ENCODE results near the gene C1QTNF12. TPM values are rescaled to one million over a fixed set of nuclear protein-coding genes. Genes with fewer than 3 reads are reported as not detected.

The C1QTNF12 gene
- total RNA-seq, 1 experiment from 2014 or later = 4.4 TPM

DNA sequence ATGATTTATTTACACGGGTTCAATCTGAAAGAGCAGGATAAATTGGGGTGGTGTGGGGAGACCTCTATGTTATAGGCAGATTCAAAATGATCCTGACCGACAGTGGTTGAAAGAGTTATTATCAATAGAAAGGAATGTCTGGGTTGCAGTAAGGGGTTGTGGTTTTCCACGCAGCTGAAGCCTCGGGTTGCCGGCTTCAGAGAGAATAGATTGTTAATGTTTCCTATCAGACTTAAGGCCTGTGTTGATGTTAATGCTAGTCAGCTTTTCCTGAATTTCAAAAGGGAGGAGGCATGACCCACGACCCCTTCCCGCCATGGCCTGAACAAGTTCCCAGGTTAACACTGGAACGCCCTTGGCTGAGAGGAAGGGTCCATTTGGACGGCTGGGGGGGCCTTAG is 29.3 kb upstream of the C1QTNF12 start:
- Histone ChIP-seq H4K20me1 (ENCODE audit: control insufficient read depth, insufficient read depth, insufficient read length) (peaks cover 2% of the 10 kb centered on the region), H3K14ac (ENCODE audit: insufficient read depth, low read length) (no peak overlapping the region), H3K9me3 (ENCODE audit: control insufficient read depth, low read depth, low read length) (no peaks in the 10 kb centered on the region), H2BK5ac (ENCODE audit: insufficient read length, low read length) (no peak overlapping the region), H2AK5ac (ENCODE audit: insufficient read length, low read length) (no peak overlapping the region), H2BK20ac (ENCODE audit: low read depth, low read length, poor library complexity, severe bottlenecking) (no peak overlapping the region), H2BK12ac (ENCODE audit: insufficient read length, low read depth, low read length) (no peak overlapping the region), H3K23me2 (ENCODE audit: insufficient read length, low read depth, low read length, poor library complexity, severe bottlenecking) (peaks cover 14% of the 10 kb centered on the region), H4K8ac (replicated peaks; ENCODE audit: insufficient read length, low read depth, low read length) (no peak overlapping the region), H4K5ac (ENCODE audit: insufficient read length, low read depth, low read length) (no peak overlapping the region), H2AFZ (ENCODE audit: low read length) (no peak overlapping the region), H3K23ac (ENCODE audit: insufficient read length, low read depth, low read length) (no peak overlapping the region), H3K4ac (ENCODE audit: low read depth, low read length) (no peak overlapping the region; the same call in 1 of the 2 replicates), H2BK15ac (ENCODE audit: low read depth, low read length) (no peak overlapping the region), H3T11ph (ENCODE audit: low read length) (no peak overlapping the region), H3K56ac (ENCODE audit: insufficient read length, low read depth, low read length) (no peak overlapping the region), H3K79me2 (ENCODE audit: insufficient read depth, low read length) (peaks cover 19% of the 10 kb centered on the region; the same call in 1 of the 2 replicates), H3K18ac (ENCODE audit: insufficient read length, low read depth, low read length) (no peak overlapping the region), H3K27ac (ENCODE audit: insufficient read length, low read depth, low read length) (no peak overlapping the region), H4K91ac (ENCODE audit: insufficient read length, low read depth, low read length) (no peak overlapping the region), H3K4me1 (ENCODE audit: insufficient read depth, low read length) (peaks cover 5% of the 10 kb centered on the region; the same call in 1 of the 2 replicates), H3K27me3 (ENCODE audit: insufficient read depth, low read length) (no peaks in the 10 kb centered on the region), H2BK120ac (ENCODE audit: low read depth, low read length, poor library complexity, severe bottlenecking) (no peak overlapping the region), H3K9ac (ENCODE audit: extremely low read depth, insufficient read length, low read length) (no peak overlapping the region), H3K4me2 (ENCODE audit: insufficient read depth, insufficient read length, low read length) (no peak overlapping the region), H3K79me1 (ENCODE audit: insufficient read depth, low read depth, low read length, poor library complexity, severe bottlenecking) (peaks cover 15% of the 10 kb centered on the region)
- Mint-ChIP-seq H3K27me3 (ENCODE audit: low read depth) (peaks cover 6% of the 10 kb centered on the region; the same call in 1 of the 2 replicates), H3K9me3 (no peaks in the 10 kb centered on the region; a peak in 1 of 5 replicates), H3K36me3 (ENCODE audit: insufficient read depth in 1 of 3, low read depth in 3 of 3) (peaks cover 7 to 16% (median 15%) of the 10 kb centered on the region in 3 experiments; a peak in 6 of 7 replicates), H3K4me1 (peaks cover 21 to 23% of the 10 kb centered on the region in 2 experiments), H3K4me3 (peak overlapping the region in 1 of 2 experiments; percentile 25; a peak in 2 of 5 replicates), H3K27ac (no peak overlapping the region)
- WGBS (ENCODE audit: extremely low coverage, insufficient read length, low lambda C conversion rate) = no CpG with 5 or more reads among the region's 9 CpGs
- TF ChIP-seq, protein P1, sequence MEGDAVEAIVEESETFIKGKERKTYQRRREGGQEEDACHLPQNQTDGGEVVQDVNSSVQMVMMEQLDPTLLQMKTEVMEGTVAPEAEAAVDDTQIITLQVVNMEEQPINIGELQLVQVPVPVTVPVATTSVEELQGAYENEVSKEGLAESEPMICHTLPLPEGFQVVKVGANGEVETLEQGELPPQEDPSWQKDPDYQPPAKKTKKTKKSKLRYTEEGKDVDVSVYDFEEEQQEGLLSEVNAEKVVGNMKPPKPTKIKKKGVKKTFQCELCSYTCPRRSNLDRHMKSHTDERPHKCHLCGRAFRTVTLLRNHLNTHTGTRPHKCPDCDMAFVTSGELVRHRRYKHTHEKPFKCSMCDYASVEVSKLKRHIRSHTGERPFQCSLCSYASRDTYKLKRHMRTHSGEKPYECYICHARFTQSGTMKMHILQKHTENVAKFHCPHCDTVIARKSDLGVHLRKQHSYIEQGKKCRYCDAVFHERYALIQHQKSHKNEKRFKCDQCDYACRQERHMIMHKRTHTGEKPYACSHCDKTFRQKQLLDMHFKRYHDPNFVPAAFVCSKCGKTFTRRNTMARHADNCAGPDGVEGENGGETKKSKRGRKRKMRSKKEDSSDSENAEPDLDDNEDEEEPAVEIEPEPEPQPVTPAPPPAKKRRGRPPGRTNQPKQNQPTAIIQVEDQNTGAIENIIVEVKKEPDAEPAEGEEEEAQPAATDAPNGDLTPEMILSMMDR (conservative IDR thresholded peaks at IDR 0.05) = no peak
- no peak for DNase-seq
